ENCODE measurements around the gene ITGB3.

ITGB3 gene

DNA sequence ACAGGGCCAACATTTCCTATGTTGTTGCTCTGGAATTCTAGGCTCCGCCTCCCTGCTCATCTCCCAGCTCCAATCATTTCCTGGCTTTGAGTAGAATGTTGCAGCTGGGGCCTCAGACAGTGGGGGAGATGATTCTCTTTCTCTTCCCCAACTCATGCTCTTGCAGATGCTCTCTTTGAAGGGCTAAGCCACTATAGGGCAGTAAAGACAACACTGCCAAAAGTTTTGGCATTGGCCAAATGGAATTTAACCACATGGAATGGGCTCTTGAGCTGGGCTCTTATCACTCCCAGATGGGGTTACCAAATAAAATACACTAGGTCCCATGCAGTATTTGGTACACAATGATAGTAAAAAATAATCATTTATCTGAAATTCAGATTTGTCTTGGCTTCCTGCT is 50.6 kb downstream of the ITGB3 start:
- DNase-seq: no peak

DNA sequence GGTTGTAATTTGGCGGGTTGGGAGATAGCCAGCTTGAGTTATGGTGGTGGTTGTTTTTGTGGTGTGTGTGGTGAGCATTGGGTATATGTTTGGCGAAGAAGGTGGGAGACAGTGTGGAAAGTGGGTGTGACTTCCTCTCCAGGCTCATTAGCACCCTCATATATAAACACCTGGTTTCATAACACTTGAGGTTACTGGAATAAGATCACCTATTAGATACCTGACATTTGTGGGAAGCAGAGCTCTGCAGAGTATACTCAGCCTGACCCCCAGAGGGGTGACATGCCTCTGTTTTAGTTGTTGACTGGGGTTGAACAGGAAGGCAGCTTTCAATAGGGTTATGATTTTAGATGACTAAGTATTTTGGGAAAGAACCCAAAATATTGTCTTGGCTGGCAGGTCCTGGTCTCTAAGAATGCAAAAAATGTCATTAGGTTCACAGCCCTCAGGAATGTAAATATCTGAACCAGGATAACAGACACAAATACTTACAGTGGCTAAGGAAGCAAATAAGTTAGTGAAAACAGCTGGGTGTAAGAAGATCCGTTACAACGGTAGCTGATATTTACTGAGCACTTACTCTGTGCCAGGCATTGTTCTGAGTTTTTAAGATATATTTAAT is 51.8 kb downstream of the ITGB3 start:
- no peak for DNase-seq

DNA sequence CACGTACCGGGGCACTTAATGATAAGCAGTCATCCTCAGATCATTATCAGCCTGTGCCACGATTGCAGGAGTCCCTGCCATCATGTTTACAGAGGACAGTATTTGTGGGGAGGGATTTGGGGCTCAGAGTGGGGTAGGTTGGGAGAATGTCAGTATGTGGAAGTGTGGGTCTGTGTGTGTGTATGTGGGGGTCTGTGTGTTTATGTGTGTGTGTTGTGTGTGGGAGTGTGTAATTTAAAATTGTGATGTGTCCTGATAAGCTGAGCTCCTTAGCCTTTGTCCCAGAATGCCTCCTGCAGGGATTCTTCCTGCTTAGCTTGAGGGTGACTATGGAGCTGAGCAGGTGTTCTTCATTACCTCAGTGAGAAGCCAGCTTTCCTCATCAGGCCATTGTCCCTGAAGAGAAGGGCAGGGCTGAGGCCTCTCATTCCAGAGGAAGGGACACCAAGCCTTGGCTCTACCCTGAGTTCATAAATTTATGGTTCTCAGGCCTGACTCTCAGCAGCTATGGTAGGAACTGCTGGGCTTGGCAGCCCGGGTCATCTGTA is 56.6 kb downstream of the ITGB3 start:
- no peak for DNase-seq

DNA sequence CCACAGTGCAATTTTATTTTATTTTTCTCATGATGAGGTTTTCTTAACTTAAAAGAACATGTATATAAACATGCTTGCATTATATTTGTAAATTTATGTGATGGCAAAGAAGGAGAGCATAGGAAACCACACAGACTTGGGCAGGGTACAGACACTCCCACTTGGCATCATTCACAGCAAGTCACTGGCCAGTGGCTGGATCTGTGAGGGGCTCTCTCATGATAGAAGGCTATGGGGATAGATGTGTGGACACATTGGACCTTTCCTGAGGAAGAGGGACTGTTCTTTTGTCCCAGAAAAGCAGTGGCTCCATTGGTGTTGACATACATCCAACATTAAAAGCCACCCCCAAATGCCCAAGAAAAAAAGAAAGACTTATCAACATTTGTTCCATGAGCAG is 57.8 kb downstream of the ITGB3 start:
- DNase-seq: no peak

DNA sequence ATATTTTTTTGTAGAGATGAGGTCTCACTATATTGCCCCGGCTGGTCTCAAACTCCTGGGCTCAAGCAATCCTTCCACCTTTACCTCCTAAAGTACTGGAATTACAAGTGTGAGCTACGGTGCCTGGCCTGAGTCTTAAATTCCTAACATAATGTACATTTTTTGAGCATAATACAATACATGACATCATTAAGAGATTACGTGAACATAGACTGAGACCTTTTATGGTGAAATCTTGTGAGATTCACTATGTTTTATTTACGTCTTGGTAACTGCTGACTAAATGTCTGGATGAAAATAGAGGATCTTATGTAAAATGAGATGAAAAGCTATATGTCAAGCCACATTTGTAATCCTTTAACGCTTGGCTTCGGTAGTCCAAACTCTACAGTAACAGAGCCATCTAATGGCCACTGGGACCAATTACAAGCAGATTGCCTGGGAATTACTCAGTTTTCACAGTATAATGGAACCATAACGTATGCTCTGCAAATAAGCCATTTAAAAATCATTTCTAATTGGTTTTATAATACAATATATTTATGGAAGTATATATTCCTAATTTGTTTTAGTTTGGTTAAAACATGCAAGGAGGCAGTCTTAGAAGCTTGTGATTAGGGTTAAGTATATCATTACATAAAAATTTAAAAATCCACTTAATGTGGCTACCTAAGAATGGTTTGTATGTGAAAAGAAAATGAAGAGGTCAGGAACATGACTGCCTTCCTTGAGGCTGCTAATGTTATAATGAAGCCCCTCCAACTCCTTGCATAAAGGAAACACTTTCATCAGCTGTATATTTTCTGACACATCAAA is 62.0 kb downstream of the ITGB3 start:
- peak; percentile 47 for DNase-seq

DNA sequence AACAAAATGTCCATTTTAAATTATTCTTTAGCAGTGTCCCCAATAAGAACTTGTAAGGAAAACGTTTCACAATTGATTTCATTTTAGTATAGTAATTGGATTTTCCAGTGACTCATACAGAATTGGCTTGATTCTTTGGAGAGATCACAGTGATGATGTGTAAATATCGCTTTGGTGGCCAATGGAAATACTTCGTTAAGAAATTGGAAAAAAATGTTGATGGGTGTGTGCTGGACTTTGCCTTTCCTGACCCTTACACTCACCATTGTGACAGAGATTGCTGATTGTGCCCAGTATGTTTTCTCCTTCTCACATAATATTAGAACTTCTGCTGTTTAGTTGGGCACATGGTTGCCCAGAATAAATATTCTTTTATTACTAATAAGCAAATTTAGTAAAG is 62.7 kb downstream of the ITGB3 start:
- DNase-seq: no peak

DNA sequence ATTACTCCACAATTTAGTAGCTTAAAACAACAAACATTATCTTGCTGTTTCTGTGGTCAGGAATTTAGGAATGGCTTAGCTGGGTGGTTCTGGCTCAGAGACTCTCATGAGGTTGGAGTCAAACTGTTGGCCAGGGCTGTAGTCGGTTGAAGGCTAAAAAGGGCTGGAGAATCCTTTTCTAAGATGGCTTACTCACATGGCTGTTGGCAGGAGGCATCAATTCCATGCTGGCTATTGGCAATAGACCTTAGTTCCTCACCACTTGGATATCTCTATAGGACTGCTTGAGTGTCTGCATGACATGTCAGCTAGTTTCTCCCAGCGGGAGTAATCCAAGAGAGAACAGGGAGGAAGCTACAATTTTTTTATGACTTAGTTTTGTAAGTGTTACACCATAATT is 63.5 kb downstream of the ITGB3 start:
- DNase-seq: no peak

DNA sequence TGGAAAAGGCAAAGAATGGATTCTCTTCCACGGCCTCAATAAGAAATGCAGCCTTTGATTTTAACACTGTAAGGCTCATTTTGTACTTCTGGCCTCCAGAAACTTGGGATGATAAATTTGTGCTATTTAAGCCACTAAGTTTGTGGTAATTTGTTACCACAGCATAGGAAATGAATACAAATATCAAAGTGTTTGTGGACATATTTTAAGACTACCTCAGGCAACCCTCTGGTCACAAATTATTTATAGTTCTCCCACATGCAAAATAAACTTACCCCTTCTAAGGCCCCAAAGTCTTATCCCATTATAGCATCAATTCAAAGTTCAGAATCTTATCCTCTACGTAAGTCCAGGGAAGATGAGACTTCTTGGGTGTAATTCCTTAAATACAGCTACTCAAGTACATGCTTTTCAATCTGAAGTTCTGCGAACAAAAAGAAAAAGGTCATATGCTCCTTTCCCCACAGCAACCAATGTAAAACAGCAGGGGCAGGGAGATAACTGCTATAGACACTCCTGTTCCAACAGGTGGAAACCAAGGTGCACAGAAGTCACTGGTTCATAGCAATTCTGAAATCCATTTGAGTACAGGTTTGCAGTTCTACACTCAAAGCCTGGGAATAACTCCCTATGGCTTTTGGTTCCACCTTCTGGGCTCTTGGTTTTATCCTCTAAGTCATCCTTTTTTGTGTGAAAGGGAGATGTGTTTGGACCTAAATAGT is 64.7 kb downstream of the ITGB3 start:
- no peak for DNase-seq

DNA sequence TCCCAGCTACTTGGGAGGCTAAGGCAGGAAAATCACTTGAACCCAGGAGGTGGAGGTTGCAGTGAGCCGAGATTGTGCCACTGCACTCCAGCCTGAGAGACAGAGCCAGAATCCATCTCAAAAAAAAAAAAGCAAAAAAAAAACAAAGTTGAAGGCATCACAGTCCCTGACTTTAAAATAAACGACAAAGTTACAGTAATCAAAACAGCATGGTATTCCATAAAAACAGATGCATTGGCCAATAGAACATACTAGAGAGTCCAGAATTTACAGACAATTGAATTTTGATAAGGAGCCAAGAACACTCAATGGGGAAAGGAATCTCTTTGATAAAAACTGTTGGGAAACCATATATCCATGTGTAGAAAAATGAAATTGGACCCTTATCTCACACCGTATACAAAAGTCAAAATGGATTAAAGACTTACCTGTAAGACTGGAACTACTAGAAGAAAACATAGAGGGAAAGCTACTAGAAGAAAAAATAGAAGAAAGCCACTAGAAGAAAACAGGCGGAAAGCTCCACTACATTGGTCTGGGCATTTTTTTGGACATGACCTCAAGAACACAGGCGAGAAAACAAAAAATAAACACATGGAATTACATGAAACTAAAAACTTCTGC is 67.4 kb downstream of the ITGB3 start:
- DNase-seq: no peak

DNA sequence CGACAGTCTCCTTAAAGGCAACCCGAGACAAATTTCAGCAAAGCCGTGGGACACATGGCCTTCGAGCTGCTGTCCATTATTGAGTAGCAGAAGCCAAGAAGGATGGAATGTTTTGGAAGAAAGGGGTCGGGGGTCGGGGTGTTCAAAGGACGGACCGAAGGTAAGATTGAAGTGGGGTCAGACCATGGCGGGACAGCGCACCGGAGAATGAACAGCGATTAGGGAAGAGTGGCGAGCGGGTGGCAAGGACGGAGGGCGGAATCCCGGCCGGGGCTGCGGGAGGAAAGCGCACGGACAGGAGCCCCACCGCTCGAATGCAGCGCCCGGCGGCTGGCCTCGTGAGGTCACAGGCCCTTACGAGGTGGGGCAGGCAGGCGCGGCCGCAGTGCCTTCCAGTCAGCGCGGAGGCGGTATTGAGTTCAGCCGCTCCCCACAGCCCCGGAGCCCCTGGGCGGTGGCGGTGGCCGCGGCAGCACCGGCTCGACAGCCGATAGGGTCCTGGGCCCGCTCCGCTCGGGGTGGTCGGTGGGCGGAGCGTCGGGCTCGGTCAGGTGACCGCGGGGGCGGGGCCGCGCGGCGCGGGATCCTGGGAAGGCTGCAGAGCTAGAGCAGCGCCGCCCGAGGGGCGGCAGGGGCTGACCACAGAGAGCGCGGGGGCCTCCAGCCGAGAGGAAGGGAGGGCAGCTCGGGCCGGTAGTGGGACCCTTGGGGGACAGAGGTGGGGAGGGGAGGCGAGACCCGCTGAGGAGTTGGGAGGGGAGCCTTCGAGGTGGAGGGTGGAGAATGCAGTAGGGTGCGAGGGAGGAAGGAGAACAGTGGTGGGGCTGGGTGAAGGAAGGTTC is 70.0 kb downstream of the ITGB3 start, which contains the start of gene EFCAB13:
EFCAB13 (plus strand) TSS at position 574 of the 842 bp plus-strand sequence. CDS start 4,399 bp downstream, outside the sequence.
- DNase-seq: peak; percentile 88

DNA sequence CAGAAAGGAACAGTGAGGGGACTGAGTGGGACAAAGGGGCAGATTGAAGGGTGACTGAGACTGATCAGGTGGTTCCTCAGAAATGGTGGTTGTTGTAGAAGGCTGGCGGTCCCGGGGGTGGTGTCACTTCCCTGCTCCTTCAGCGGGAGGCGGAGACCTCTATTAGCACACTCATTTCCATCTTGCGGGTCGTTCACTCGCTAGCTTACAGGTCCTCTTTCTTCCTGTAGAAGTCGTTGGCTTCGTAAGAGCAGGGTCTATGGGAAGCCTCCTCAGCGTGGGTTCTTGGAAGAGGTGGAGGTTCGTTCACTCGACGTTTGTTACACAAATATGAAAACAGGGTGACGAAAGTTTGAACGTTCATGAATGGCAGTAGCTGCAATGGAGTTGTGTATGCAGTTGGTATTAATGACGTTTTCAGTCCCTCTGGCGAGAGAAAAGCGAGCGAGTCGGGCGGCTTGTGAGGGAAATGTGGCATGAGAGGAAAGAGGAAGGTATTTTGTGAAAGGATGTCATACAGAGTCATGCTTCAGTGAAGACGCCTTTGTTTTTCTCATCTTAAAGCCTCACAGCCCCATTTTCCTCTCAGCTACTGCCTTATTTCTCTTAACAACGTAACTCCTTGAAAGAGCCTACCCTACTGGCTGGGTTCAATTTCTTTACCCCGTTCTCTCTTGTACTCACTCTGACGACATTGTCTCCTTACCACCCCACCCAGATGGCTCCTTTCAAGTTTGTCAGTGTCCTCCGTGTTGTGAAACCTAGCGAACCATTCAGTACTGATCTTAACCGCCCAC is 70.8 kb downstream of the ITGB3 start:
- DNase-seq: peak; percentile 63

DNA sequence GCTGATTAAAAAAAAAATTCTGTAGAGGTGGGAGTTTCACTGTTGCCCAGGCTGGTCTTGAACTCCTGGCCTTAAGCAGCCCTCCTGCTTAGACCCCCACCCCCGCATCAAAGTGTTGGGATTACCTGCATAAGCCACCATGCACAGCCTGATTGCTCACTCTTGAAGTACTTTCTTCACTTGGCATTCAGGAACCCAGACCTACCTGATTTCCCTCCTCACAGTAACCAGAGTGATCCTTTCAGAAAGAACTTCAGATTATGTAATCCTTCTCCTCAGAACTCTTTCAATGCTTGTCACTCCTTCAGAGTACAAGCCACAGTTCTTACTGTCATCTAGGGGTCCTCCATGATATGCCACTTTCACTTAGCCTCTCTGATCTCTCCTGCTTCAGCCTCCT is 71.5 kb downstream of the ITGB3 start:
- DNase-seq: no peak

DNA sequence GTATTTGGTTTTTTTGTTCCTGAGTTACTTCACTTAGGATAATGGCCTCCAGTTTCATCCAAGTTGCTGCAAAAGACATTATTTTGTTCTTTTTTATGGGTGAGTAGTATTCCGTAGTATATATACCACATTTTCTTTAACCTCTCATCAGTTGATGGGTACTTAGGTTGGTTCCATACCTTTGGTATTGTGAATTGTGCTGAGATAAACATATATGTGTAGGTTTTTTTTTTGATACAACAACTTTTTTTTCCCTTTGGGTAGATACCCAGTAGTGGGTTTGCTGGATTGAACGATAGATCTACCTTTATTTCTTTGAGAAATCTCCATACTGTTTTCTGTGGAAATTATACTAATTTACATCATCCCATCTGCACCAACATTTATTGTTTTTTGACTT is 76.9 kb downstream of the ITGB3 start:
- DNase-seq: no peak

DNA sequence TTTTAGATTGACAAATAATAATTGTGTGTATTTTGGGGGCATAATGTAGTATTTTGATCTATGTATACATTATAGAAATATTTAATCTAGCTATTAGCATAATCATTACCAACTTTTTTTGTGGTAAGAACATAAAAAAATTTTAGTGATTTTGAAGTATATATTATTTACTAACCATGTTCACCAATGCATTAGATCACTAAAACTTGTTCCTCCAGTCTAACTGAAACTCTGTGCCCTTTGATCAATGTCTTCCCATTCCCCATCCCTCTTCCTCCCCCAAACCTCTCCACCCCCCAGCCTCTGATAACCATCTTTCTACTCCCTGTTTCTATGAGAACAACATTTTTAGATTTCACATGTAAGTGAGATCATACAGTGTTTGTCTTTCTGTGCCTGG is 78.7 kb downstream of the ITGB3 start:
- DNase-seq: no peak

DNA sequence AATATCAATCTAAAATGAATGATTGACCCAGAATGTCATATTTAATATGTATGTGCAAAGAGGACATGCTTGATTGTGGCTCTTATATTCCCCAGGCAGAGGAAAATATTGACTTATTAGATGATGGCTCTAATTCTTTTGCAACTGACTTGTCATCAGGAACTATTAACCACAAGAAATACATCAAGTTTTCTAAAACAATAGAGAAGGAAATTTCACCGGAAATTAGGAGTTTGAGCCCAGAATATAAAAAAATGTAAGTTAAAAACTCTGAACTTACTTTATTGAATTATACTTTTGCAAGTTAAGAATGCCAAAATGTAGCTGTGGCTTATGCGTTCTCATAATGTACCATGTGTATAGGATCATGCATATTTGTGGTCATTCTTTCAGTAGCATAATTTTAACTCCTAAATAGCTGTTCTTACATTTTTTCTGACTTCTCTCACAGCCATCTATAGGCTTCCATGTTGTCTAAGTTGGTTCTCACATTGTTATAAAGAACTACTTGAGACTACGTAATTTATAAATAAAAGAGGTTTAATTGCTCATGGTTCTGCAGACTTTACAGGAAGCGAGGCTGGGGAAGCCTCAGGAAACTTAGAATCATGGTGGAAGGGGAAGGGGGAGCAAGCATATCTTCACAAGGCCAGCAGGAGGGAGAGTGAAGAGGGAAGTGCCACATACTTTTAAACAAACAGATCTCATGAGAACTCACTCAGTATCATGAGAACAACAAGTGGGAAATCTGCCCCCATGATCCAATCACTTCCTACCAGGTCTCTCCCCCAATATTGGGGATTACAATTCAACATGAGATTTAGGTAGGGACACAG is 81.7 kb downstream of the ITGB3 start:
- no peak for DNase-seq

DNA sequence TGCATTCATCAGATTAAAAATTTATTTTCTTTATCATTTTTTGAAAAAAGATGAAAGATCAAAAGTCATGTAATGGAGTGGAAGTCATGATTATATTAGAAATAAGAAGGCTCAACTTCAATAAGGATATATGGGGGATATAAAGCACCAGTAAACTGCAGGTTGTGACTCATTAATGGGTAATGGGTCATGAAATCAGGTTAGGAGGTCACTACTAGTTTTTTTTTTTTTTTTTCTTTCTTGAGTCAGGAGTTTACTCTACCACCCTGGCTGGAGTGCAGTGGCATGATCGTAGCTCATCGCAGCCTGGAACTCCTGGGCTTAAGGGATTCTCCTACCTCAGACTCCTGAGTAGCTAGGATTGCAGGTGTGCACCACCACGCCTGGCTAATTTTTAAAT is 84.4 kb downstream of the ITGB3 start:
- DNase-seq: no peak

DNA sequence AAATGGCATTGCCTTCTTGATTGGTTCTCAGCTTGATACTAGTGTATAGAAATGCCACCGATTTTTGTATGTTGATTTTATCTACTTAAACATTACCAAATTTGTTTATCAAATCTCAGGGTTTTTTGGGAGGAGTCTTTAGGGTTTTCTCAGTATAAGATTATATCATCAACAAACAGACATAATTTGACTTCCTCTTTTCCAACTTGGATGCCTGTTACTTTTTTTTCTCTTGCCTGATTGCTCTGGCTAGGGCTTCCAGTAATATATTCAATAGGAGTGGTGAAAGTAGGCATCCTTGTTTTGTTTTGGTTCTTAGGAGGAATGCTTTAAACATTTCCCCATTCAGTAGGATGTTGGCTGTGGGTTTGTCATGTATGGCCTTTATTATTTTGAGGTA is 99.2 kb downstream of the ITGB3 start:
- DNase-seq: no peak

DNA sequence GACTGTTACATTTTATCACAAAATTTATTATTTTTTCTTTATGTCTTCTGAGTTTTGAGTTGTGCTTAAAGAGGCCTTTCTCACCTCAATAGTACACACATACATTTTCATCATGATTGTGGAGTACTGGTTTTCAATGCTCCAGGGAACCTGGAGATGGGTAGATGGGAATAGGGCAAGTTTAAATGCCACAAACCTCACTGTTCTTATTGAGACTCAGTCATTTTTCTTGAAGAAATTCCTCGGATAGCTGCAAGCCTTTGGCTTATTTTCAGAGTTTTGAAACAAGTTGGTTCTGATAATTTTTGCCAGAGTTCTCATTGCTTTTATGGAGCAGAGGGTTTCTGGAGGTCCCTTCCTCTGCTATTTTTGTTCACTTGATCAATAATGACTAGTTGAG is 105.0 kb downstream of the ITGB3 start:
- DNase-seq: no peak

Measured in CD4-positive, alpha-beta T cell treated with Interleukin-17A for 4 hours (primary cell).